Gastrocnemius medialis (tissue), 4 donors: ENCODE data around the gene GALR1.

Experiments
- POLR2A ChIP-seq, 2 donors: fragments of 450-650 bp; IDR thresholded peaks; one replicate each; pipeline ENCODE4 v1.6.1; 2017; ENCODE audit warnings: antibody characterized with exemption in 2 of 2, mild to moderate bottlenecking in 2 of 2, moderate library complexity in 2 of 2
- TF ChIP-seq, protein P1 (sequence below), 5 experiments: fragments of 450-650 bp in 3 of 5; fragments of 200-600 bp in 2 of 5; sonication (generic) in 2 of 5; IDR thresholded peaks in 4 of 5; conservative IDR thresholded peaks in 1 of 5; 1 replicate in 4 of 5; 2 replicates in 1 of 5; pipeline ENCODE4 v1.5.1; 2016 to 2019; ENCODE audit warnings: antibody characterized with exemption in 5 of 5, mild to moderate bottlenecking in 3 of 5, moderate library complexity in 3 of 5

DNA sequence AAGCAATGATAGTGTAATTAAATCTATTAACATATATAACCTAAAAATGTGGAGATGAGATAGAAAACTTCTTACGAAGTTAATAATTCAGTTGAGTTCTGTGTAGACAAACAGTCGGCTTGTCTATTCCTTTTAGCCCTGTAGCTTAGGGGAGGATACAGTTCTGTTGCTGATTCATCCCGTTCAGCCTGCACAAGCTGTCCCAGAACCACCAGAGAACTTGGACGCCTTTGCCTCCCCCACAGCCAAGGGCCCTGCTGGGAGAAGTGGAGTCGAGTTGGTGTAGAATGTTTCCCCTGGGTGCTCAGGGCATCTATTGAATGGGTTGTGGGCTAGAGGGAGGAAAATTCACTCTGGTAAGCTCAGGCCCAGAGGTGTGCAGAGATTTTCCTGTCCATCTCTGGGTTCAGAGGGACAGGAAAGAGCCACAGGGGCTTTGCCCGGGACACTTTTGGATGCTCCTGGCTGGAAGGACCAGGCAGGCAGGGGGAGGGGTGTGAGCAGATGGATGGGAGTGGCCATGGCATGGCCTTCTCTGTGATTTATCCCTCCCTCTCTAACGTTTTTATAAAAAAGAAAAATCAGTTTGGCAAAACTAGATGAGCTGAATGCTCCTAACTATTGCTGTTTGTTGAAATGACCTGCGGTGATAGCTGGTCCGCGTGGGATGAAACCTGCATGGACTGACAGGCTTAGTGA, 42.8 kb upstream of the GALR1 start:
- TF ChIP-seq, protein P1, sequence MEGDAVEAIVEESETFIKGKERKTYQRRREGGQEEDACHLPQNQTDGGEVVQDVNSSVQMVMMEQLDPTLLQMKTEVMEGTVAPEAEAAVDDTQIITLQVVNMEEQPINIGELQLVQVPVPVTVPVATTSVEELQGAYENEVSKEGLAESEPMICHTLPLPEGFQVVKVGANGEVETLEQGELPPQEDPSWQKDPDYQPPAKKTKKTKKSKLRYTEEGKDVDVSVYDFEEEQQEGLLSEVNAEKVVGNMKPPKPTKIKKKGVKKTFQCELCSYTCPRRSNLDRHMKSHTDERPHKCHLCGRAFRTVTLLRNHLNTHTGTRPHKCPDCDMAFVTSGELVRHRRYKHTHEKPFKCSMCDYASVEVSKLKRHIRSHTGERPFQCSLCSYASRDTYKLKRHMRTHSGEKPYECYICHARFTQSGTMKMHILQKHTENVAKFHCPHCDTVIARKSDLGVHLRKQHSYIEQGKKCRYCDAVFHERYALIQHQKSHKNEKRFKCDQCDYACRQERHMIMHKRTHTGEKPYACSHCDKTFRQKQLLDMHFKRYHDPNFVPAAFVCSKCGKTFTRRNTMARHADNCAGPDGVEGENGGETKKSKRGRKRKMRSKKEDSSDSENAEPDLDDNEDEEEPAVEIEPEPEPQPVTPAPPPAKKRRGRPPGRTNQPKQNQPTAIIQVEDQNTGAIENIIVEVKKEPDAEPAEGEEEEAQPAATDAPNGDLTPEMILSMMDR (IDR thresholded peaks at IDR 0.05 in 4 of 5, conservative IDR thresholded peaks at IDR 0.05 in 1 of 5) = no peak
- no peak for TF ChIP-seq POLR2A (IDR thresholded peaks at IDR 0.05)
